ENCODE results near the gene RAP2B. TPM values are rescaled to one million over a fixed set of nuclear protein-coding genes. Genes with fewer than 3 reads are reported as not detected.

Gene RAP2B
- polyA plus RNA-seq, 1 donor from 2014 or later = 3.9 TPM

DNA sequence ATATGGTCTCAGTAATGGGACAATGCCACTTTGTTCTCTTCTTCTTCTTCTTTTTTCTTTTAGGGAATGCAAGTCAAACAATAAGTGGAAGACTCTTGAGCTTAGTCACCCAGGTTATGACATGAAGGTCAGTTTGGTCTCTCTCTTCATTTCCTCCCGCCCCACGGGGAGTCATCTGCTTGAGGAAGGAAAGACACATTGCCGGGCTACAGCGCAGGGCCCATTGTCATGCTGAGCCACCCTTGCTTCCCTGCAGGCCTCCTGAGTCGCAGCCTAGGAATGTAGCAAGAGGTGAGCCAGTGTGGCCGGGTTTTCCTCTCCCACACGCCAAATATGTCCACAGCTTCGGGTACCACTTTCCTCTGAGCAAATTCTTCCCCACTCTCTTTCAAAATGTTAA, 47.6 kb downstream of the RAP2B start:
- Histone ChIP-seq H3K9me2 (ENCODE audit: insufficient read depth, low read length) (no peaks in the 10 kb centered on the region), H4K20me1 (ENCODE audit: insufficient read depth) (no peaks in the 10 kb centered on the region), H3K4me2 (ENCODE audit: low read length) (no peak overlapping the region), H2AFZ (ENCODE audit: low read depth, low read length) (no peak overlapping the region), H3K79me2 (replicated peaks; ENCODE audit: insufficient read depth, low read length) (no peaks in the 10 kb centered on the region), H3K27me3 (ENCODE audit: insufficient read depth, low read depth, low read length) (no peaks in the 10 kb centered on the region), H3K27ac (ENCODE audit: low read length) (no peak overlapping the region), H3K9me3 (ENCODE audit: low read length) (no peaks in the 10 kb centered on the region), H3F3A (ENCODE audit: insufficient read depth, low read length, poor library complexity, severe bottlenecking) (no peaks in the 10 kb centered on the region), H3K36me3 (ENCODE audit: insufficient read depth, low read length) (no peaks in the 10 kb centered on the region), H3K9ac (ENCODE audit: low read length) (no peak overlapping the region), H3K4me3 (ENCODE audit: low read length) (no peak overlapping the region)
- TF ChIP-seq POLR2AphosphoS5 (IDR thresholded peaks at IDR 0.05) (no peak), CTCF (IDR thresholded peaks at IDR 0.05; ENCODE audit: poor library complexity, severe bottlenecking) (no peak), RAD21 (conservative IDR thresholded peaks at IDR 0.05) (no peak), SMC3 (conservative IDR thresholded peaks at IDR 0.05; ENCODE audit: poor library complexity) (no peak), TAF1 (IDR thresholded peaks at IDR 0.05; ENCODE audit: low read depth) (no peak), EZH2 (IDR thresholded peaks at IDR 0.05; ENCODE audit: borderline replicate concordance, insufficient read depth, low read length, poor library complexity, severe bottlenecking) (no peak), MXI1 (conservative IDR thresholded peaks at IDR 0.05; ENCODE audit: poor library complexity, severe bottlenecking) (no peak)
- TF ChIP-seq, protein P1, sequence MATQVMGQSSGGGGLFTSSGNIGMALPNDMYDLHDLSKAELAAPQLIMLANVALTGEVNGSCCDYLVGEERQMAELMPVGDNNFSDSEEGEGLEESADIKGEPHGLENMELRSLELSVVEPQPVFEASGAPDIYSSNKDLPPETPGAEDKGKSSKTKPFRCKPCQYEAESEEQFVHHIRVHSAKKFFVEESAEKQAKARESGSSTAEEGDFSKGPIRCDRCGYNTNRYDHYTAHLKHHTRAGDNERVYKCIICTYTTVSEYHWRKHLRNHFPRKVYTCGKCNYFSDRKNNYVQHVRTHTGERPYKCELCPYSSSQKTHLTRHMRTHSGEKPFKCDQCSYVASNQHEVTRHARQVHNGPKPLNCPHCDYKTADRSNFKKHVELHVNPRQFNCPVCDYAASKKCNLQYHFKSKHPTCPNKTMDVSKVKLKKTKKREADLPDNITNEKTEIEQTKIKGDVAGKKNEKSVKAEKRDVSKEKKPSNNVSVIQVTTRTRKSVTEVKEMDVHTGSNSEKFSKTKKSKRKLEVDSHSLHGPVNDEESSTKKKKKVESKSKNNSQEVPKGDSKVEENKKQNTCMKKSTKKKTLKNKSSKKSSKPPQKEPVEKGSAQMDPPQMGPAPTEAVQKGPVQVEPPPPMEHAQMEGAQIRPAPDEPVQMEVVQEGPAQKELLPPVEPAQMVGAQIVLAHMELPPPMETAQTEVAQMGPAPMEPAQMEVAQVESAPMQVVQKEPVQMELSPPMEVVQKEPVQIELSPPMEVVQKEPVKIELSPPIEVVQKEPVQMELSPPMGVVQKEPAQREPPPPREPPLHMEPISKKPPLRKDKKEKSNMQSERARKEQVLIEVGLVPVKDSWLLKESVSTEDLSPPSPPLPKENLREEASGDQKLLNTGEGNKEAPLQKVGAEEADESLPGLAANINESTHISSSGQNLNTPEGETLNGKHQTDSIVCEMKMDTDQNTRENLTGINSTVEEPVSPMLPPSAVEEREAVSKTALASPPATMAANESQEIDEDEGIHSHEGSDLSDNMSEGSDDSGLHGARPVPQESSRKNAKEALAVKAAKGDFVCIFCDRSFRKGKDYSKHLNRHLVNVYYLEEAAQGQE (IDR thresholded peaks at IDR 0.05; ENCODE audit: borderline replicate concordance) = no peak

- H3K79me2 ChIP-seq (replicated peaks; ENCODE audit: insufficient read depth, low read length) = no peaks in the 10 kb centered on the region
- no peaks in the 10 kb centered on the region for H3F3A ChIP-seq (ENCODE audit: insufficient read depth, low read length, poor library complexity, severe bottlenecking)
- no peak overlapping the region for H2AFZ ChIP-seq (ENCODE audit: low read depth, low read length)
- no peaks in the 10 kb centered on the region for H4K20me1 ChIP-seq (ENCODE audit: insufficient read depth)
- H3K9me2 ChIP-seq (ENCODE audit: insufficient read depth, low read length) = no peaks in the 10 kb centered on the region
- H3K9me3 ChIP-seq (ENCODE audit: low read length) = no peaks in the 10 kb centered on the region
- no peak overlapping the region for H3K27ac ChIP-seq (ENCODE audit: low read length)
- no peak overlapping the region for H3K4me2 ChIP-seq (ENCODE audit: low read length)
- H3K36me3 ChIP-seq (ENCODE audit: insufficient read depth, low read length) = no peaks in the 10 kb centered on the region
- H3K27me3 ChIP-seq (ENCODE audit: insufficient read depth, low read depth, low read length) = no peaks in the 10 kb centered on the region
- H3K4me3 ChIP-seq (ENCODE audit: low read length) = no peak overlapping the region
- TF ChIP-seq, protein P1 (IDR thresholded peaks at IDR 0.05; ENCODE audit: borderline replicate concordance) = peak; percentile 27
- no peak for TF ChIP-seq MXI1 (conservative IDR thresholded peaks at IDR 0.05; ENCODE audit: poor library complexity, severe bottlenecking)
- TF ChIP-seq CTCF (IDR thresholded peaks at IDR 0.05; ENCODE audit: poor library complexity, severe bottlenecking) = no peak
- no peak for TF ChIP-seq TAF1 (IDR thresholded peaks at IDR 0.05; ENCODE audit: low read depth)
- TF ChIP-seq POLR2AphosphoS5 (IDR thresholded peaks at IDR 0.05) = no peak
- H3K9ac ChIP-seq (ENCODE audit: low read length) = no peak overlapping the region
These were observed 48.1 kb downstream of the RAP2B start for GRCh38 chr3:153210146-153210545.

Data from neural cell (in vitro differentiated cells).